ENCODE data around the gene ZBTB45.

DNA sequence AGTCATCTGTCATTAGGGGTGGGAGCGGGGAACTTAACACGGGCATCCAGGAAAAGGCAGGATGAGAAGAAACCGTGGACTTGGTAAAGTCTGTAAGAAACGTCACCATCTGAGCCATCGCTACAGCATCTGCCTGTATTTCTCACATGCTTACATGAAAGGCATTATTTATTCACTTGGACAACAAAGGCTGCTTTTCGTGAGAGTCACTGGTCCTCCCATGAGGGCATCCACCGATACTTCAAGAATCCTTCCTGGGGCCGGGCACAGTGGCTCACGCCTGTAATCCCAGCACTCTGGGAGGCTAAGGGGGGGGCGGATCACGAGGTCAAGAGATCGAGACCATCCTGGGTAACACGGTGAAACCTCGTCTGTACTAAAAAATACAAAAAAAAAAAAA is 27.3 kb downstream of the ZBTB45 start:
- TF ChIP-seq, protein P1, sequence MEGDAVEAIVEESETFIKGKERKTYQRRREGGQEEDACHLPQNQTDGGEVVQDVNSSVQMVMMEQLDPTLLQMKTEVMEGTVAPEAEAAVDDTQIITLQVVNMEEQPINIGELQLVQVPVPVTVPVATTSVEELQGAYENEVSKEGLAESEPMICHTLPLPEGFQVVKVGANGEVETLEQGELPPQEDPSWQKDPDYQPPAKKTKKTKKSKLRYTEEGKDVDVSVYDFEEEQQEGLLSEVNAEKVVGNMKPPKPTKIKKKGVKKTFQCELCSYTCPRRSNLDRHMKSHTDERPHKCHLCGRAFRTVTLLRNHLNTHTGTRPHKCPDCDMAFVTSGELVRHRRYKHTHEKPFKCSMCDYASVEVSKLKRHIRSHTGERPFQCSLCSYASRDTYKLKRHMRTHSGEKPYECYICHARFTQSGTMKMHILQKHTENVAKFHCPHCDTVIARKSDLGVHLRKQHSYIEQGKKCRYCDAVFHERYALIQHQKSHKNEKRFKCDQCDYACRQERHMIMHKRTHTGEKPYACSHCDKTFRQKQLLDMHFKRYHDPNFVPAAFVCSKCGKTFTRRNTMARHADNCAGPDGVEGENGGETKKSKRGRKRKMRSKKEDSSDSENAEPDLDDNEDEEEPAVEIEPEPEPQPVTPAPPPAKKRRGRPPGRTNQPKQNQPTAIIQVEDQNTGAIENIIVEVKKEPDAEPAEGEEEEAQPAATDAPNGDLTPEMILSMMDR (IDR thresholded peaks at IDR 0.05; ENCODE audit: low read depth, low read length): no peak
- TF ChIP-seq POLR2A (IDR thresholded peaks at IDR 0.05; ENCODE audit: extremely low read depth, insufficient read length): no peak

Measured in NB4 (cell line).